GM18511 (cell line): ENCODE data around the gene CLEC3B.
A peak's percentile ranks its signal among the peaks of the same experiment; 100 is the strongest.
"Not testable (repeated sequence)": the region's sequence is repeated elsewhere in the genome, so short reads cannot be mapped to it uniquely, and the experiment has no call there.

Experiments
- ATAC-seq: cut with Tn5 transposase; IDR thresholded peaks from one replicate; pipeline ENCODE4 v1.9.1; 2021; ENCODE audit warnings: mild to moderate bottlenecking, moderate library complexity; ENCODE audit not compliant: unreplicated experiment

CLEC3B gene

GRCh38 chr3:45033791-45034190, 7.7 kb downstream of the CLEC3B start:
- ATAC-seq: no peak

GRCh38 chr3:45034612-45035252, 8.6 kb downstream of the CLEC3B start:
- peak; percentile 64 for ATAC-seq

GRCh38 chr3:45035441-45036301, 9.6 kb downstream of the CLEC3B start:
- ATAC-seq: no peak

- peak; percentile 63 for ATAC-seq
Measured at GRCh38 chr3:45037720-45038455, 11.8 kb downstream of the CLEC3B start.

- peak; percentile 39 for ATAC-seq
Measured at GRCh38 chr3:45041666-45042065, 15.6 kb downstream of the CLEC3B start.

GRCh38 chr3:45042162-45042561, 16.1 kb downstream of the CLEC3B start:
- ATAC-seq: no peak

GRCh38 chr3:45043728-45044299, 17.7 kb downstream of the CLEC3B start:
- no peak for ATAC-seq

GRCh38 chr3:45048244-45048643, 22.1 kb downstream of the CLEC3B start:
- ATAC-seq: no peak

GRCh38 chr3:45049807-45050206, 23.7 kb downstream of the CLEC3B start:
- ATAC-seq: no peak

GRCh38 chr3:45051685-45052084, 25.6 kb downstream of the CLEC3B start:
- no peak for ATAC-seq

GRCh38 chr3:45053805-45054195, 27.7 kb downstream of the CLEC3B start:
- not testable (repeated sequence) for ATAC-seq

- ATAC-seq: no peak
Measured at GRCh38 chr3:45054196-45054857, 28.2 kb downstream of the CLEC3B start.

- ATAC-seq: no peak
Measured at GRCh38 chr3:45055032-45055410, 28.9 kb downstream of the CLEC3B start.

GRCh38 chr3:45055411-45056143, 29.5 kb downstream of the CLEC3B start:
- ATAC-seq: no peak

GRCh38 chr3:45056608-45057301, 30.7 kb downstream of the CLEC3B start:
- ATAC-seq: no peak

GRCh38 chr3:45057557-45057956, 31.5 kb downstream of the CLEC3B start:
- ATAC-seq: no peak

- ATAC-seq: no peak
Measured at GRCh38 chr3:45059132-45059531, 33.0 kb downstream of the CLEC3B start.

- ATAC-seq: no peak
Measured at GRCh38 chr3:45060165-45060892, 34.2 kb downstream of the CLEC3B start.

GRCh38 chr3:45062697-45063070, 36.6 kb downstream of the CLEC3B start:
- ATAC-seq: no peak
